H9 (cell line): ENCODE results near the gene NPTX1. TPM values are rescaled to one million over a fixed set of nuclear protein-coding genes. Genes with fewer than 3 reads are reported as not detected.

Experiments used
- DNase-seq: peaks from one replicate; pipeline ENCODE4 v3.0.0-alpha.2; 2017
- H2AFZ ChIP-seq: one replicate; pipeline ENCODE4 v1.6.1; 2013; ENCODE audit warnings: mild to moderate bottlenecking, low read length, control low read depth, moderate library complexity
- H2AK5ac ChIP-seq: 2 replicates; pipeline ENCODE4 v1.6.1; 2013; ENCODE audit warnings: low read length, control low read depth, mixed read lengths; ENCODE audit not compliant: insufficient read length
- H2BK120ac ChIP-seq: one replicate; pipeline ENCODE4 v1.6.1; 2013; ENCODE audit warnings: low read depth, mild to moderate bottlenecking, low read length, control low read depth, inconsistent platforms; ENCODE audit not compliant: poor library complexity, severe bottlenecking
- H2BK12ac ChIP-seq: 2 replicates; pipeline ENCODE4 v1.6.1; 2013; ENCODE audit warnings: low read length, control low read depth, mixed read lengths, low read depth; ENCODE audit not compliant: insufficient read length
- H2BK15ac ChIP-seq: 2 replicates; pipeline ENCODE4 v1.6.1; 2013; ENCODE audit warnings: low read depth, low read length, control low read depth
- H2BK20ac ChIP-seq: one replicate; pipeline ENCODE4 v1.6.1; 2013; ENCODE audit warnings: low read depth, mild to moderate bottlenecking, low read length, control low read depth, inconsistent platforms; ENCODE audit not compliant: poor library complexity, severe bottlenecking
- H2BK5ac ChIP-seq: 2 replicates; pipeline ENCODE4 v1.6.1; 2013; ENCODE audit warnings: low read length, control low read depth, mixed read lengths; ENCODE audit not compliant: insufficient read length
- H3K14ac ChIP-seq: 2 replicates; pipeline ENCODE4 v1.6.1; 2013; ENCODE audit warnings: low read length, control low read depth; ENCODE audit not compliant: insufficient read depth
- H3K18ac ChIP-seq: 2 replicates; pipeline ENCODE4 v1.6.1; 2013; ENCODE audit warnings: low read depth, mild to moderate bottlenecking, mixed read lengths, low read length, control low read depth; ENCODE audit not compliant: insufficient read length
- H3K23ac ChIP-seq: 2 replicates; pipeline ENCODE4 v1.6.1; 2013; ENCODE audit warnings: low read length, control low read depth, mixed read lengths, low read depth; ENCODE audit not compliant: insufficient read length
- H3K23me2 ChIP-seq: 2 replicates; pipeline ENCODE4 v1.6.1; 2013; ENCODE audit warnings: low read depth, mild to moderate bottlenecking, mixed read lengths, low read length, control low read depth; ENCODE audit not compliant: insufficient read length, poor library complexity, severe bottlenecking
- H3K27ac ChIP-seq: 2 replicates; pipeline ENCODE4 v1.5.1; 2013; ENCODE audit warnings: low read length, control low read depth, mixed read lengths, low read depth; ENCODE audit not compliant: insufficient read length
- H3K27me3 ChIP-seq: 2 replicates; pipeline ENCODE4 v1.6.1; 2013; ENCODE audit warnings: low read length, control low read depth, inconsistent platforms; ENCODE audit not compliant: insufficient read depth
- H3K4ac ChIP-seq: 2 replicates; pipeline ENCODE4 v1.6.1; 2013; ENCODE audit warnings: low read depth, mild to moderate bottlenecking, control low read depth, inconsistent platforms, low read length, moderate library complexity
- H3K4me1 ChIP-seq: 2 replicates; pipeline ENCODE4 v1.6.1; 2013; ENCODE audit warnings: low read length, control low read depth, inconsistent platforms; ENCODE audit not compliant: insufficient read depth
- H3K4me2 ChIP-seq: 2 replicates; pipeline ENCODE4 v1.6.1; 2013; ENCODE audit warnings: low read length, control low read depth, mixed read lengths; ENCODE audit not compliant: insufficient read length, insufficient read depth
- H3K56ac ChIP-seq: 2 replicates; pipeline ENCODE4 v1.6.1; 2013; ENCODE audit warnings: low read depth, mild to moderate bottlenecking, mixed read lengths, low read length, control low read depth; ENCODE audit not compliant: insufficient read length
- H3K79me1 ChIP-seq: 2 replicates; pipeline ENCODE4 v1.6.1; 2013; ENCODE audit warnings: low read depth, mild to moderate bottlenecking, moderate library complexity, low read length, control low read depth, inconsistent platforms; ENCODE audit not compliant: insufficient read depth, poor library complexity, severe bottlenecking
- H3K79me2 ChIP-seq: 2 replicates; pipeline ENCODE4 v1.6.1; 2013; ENCODE audit warnings: low read length, control low read depth, inconsistent platforms; ENCODE audit not compliant: insufficient read depth
- H3K9ac ChIP-seq: 2 replicates; pipeline ENCODE4 v1.6.1; 2013; ENCODE audit warnings: low read length, control low read depth, mixed read lengths; ENCODE audit not compliant: insufficient read length; ENCODE audit errors: extremely low read depth
- H3K9me3 ChIP-seq: one replicate; pipeline ENCODE4 v1.6.1; 2013; ENCODE audit warnings: low read depth, low read length, inconsistent platforms; ENCODE audit not compliant: control insufficient read depth
- H3T11ph ChIP-seq: one replicate; pipeline ENCODE4 v1.6.1; 2013; ENCODE audit warnings: mild to moderate bottlenecking, low read length, control low read depth, inconsistent platforms
- H4K20me1 ChIP-seq: one replicate; pipeline ENCODE4 v1.6.1; 2013; ENCODE audit not compliant: control insufficient read depth, insufficient read length, insufficient read depth
- H4K5ac ChIP-seq: 2 replicates; pipeline ENCODE4 v1.6.1; 2013; ENCODE audit warnings: low read depth, mild to moderate bottlenecking, mixed read lengths, low read length, control low read depth; ENCODE audit not compliant: insufficient read length
- H4K8ac ChIP-seq: replicated peaks from 2 replicates; pipeline ENCODE4 v1.6.1; 2013; ENCODE audit warnings: low read length, control low read depth, mixed read lengths, low read depth; ENCODE audit not compliant: insufficient read length
- H4K91ac ChIP-seq: 2 replicates; pipeline ENCODE4 v1.6.1; 2013; ENCODE audit warnings: low read depth, mild to moderate bottlenecking, moderate library complexity, mixed read lengths, low read length, control low read depth; ENCODE audit not compliant: insufficient read length
- H3K27ac Mint-ChIP-seq, 3 experiments: 2 replicates in 2 of 3; 3 replicates in 1 of 3; pipeline ENCODE4 v1.8.0; 2020 to 2021; ENCODE audit warnings: mixed read lengths in 3 of 3, mild to moderate bottlenecking in 1 of 3, moderate library complexity in 1 of 3
- H3K27me3 Mint-ChIP-seq: 2 replicates; pipeline ENCODE4 v1.8.0; 2021; ENCODE audit warnings: low read depth, mild to moderate bottlenecking, moderate library complexity, mixed read lengths
- H3K36me3 Mint-ChIP-seq, 3 experiments: 2 replicates in 2 of 3; 3 replicates in 1 of 3; pipeline ENCODE4 v1.8.0; 2020 to 2021; ENCODE audit warnings: low read depth in 3 of 3, mixed read lengths in 3 of 3; ENCODE audit not compliant: insufficient read depth in 1 of 3
- H3K4me1 Mint-ChIP-seq, 2 experiments: 2 replicates each; pipeline ENCODE4 v1.8.0; 2020; ENCODE audit warnings: mixed read lengths in 2 of 2
- H3K4me3 Mint-ChIP-seq, 2 experiments: 2 replicates in 1 of 2; 3 replicates in 1 of 2; pipeline ENCODE4 v1.8.0; 2020 to 2021; ENCODE audit warnings: mild to moderate bottlenecking in 2 of 2, mixed read lengths in 2 of 2, moderate library complexity in 1 of 2
- H3K9me3 Mint-ChIP-seq, 2 experiments: 2 replicates in 1 of 2; 3 replicates in 1 of 2; pipeline ENCODE4 v1.8.0; 2020; ENCODE audit warnings: mild to moderate bottlenecking in 2 of 2, mixed read lengths in 2 of 2, moderate library complexity in 1 of 2
- CTCF ChIP-seq: fragments of 200-600 bp; sonication (generic); conservative IDR thresholded peaks from 3 replicates; pipeline ENCODE4 v1.8.0; 2021; ENCODE audit warnings: antibody characterized with exemption, mild to moderate bottlenecking
- WGBS: extraction: QIAGEN DNeasy Blood & Tissue Kit; methylation state at CpG from one replicate; pipeline ENCODE4 v1.1.7; 2013; ENCODE audit warnings: missing lambda C conversion rate, low lambda C conversion rate, mixed read lengths; ENCODE audit not compliant: insufficient read length; ENCODE audit errors: extremely low coverage; 5-methylcytosine and 5-hydroxymethylcytosine counted together
- total RNA-seq: library from RNA; stranded (reverse); gene quantifications from 2 replicates; pipeline ENCODE4 v1.2.1, GENCODE V29; 2021

The NPTX1 gene
- total RNA-seq, 1 experiment from 2014 or later: 20.5 TPM

GRCh38 chr17:80516171-80516932 lies 39.9 kb upstream of the NPTX1 start:
- Histone ChIP-seq H3K18ac (no peak overlapping the region), H3K79me1 (no peaks in the 10 kb centered on the region), H2BK120ac (no peak overlapping the region), H3T11ph (no peak overlapping the region), H3K27ac (no peak overlapping the region), H2BK20ac (no peak overlapping the region), H3K4ac (no peak overlapping the region), H4K8ac (no peak overlapping the region), H3K9me3 (no peaks in the 10 kb centered on the region), H3K23me2 (no peaks in the 10 kb centered on the region), H4K5ac (no peak overlapping the region), H4K20me1 (no peaks in the 10 kb centered on the region), H4K91ac (no peak overlapping the region), H3K4me2 (no peak overlapping the region), H3K14ac (no peak overlapping the region), H2BK15ac (no peak overlapping the region), H2AK5ac (no peak overlapping the region), H3K79me2 (no peaks in the 10 kb centered on the region), H2BK5ac (no peak overlapping the region), H3K4me1 (no peaks in the 10 kb centered on the region), H2BK12ac (no peak overlapping the region), H2AFZ (no peak overlapping the region), H3K27me3 (no peaks in the 10 kb centered on the region), H3K9ac (no peak overlapping the region), H3K56ac (no peak overlapping the region), H3K23ac (no peak overlapping the region)
- peaks cover 4 to 7% of the 10 kb centered on the region in 2 experiments; a peak in 3 of 4 replicates for H3K4me1 Mint-ChIP-seq
- TF ChIP-seq CTCF: no peak
- DNase-seq: no peak
- no CpG with 5 or more reads among the region's 17 CpGs for WGBS
- no peak overlapping the region for H3K4me3 Mint-ChIP-seq
- H3K36me3 Mint-ChIP-seq: no peaks in the 10 kb centered on the region
- no peaks in the 10 kb centered on the region; a peak in 1 of 5 replicates for H3K9me3 Mint-ChIP-seq
- H3K27ac Mint-ChIP-seq: no peak overlapping the region
- peaks cover 47% of the 10 kb centered on the region for H3K27me3 Mint-ChIP-seq
